ENCODE results near the gene LACTBL1. TPM values are rescaled to one million over a fixed set of nuclear protein-coding genes. Genes with fewer than 3 reads are reported as not detected.

The LACTBL1 gene
- total RNA-seq, 1 experiment from 2014 or later = not detected

DNA sequence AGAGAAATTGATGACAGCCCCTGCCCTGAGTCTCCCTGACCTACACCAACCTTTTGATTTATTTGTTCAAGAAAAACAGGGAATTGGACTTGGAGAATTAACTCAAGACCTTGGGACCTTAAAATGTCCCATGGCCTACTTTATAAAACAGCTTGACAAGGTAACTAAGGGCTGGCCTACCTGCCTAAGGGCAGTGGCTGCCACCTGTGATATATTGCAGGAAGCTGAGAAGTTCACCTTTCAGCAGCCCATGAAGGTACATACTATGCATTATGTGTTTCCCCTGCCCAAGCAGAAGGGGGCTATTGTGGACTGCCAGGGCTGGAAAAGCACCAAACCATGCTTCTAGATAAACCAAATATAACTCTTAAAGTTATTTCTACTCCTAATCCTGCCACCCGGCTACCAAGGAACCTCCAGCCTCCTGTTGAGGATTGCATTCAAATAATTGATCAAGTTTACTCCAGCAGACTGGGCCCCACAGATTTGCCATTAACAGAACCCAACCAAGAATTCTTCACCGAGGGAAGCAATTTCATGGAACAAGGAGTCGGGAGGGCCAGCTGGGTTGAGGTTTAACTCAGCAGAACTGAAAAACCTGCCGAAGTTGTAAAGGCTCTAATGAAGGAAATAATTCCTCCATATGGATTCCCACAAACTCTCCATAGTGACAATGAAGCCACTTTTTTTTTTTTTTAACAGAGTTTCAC, 28.2 kb downstream of the LACTBL1 start:
- no peak for DNase-seq (ENCODE audit: low spot score)

DNA sequence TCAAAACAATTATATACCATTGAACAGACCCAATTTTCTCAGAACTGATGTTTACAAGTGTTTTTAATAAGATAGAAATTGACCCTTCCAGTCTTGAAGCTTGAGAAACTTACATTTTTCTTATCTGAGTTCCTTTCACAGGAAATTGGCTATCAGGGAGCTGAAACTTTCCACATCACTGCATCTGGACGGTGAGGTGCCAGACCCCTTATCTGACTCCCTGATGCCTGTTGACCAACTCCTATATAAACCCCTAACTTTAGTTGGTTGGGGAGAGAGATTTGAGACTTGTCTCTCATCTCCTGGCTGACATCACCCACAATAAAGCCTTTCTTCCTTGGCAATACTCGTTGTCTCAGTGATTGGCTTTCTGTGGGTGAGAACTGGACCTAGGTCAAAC, 31.4 kb downstream of the LACTBL1 start:
- no peak for DNase-seq (ENCODE audit: low spot score)

DNA sequence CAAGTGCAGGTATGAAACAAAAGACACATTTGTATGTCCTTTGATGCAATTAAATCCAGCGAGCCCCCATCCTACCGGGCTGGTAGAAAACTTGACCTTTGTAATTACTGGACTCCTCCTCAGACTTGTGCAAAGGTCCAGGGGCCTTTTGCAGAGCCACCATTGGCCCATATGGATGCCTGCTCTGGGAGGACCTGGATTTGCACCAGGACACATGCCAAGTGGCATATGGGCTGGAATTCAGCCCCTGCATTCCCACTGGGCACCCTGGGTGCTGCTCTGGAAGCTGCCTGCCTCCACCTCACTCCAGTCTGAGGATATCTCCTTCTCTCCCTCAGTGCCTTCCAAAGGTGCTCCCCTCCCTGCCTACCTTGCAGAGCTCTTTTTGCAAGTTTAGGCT, 36.0 kb downstream of the LACTBL1 start:
- DNase-seq (ENCODE audit: low spot score) = no peak

GRCh38 chr1:22935433-22935832, 37.2 kb downstream of the LACTBL1 start:
- DNase-seq (ENCODE audit: low spot score) = no peak

DNA sequence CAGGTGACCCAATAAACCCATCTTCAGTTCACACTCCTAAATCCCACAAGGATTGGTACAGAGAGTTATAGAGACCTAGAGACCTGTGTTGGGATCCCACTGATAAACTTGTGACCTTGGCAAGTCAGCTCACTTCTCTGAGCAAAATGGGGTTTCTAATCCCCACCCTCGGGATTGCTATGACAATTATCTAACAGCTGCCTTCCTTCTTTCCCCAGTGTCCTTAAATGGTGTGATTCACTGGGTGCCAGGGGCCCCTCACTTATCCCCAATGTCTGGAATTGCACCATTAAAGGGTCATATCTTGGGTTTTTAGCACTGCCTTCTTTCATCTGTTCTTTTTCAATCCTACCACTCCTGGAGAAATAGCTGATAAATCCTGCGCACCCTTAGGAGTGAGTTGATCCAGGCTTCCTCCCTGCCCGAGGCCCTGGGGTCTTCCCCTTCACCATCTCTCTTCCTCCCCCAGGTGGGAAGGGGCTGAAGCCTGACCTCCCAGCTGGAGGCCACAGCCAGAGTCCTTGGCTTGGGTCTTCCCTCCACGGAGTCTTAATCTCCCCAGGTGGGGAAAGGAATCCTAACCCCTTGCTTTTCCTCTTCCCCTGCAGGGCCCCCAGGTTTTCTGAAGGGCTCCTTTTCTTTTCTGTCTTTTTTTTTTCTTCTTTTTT, 39.7 kb downstream of the LACTBL1 start:
- DNase-seq (ENCODE audit: low spot score) = no peak

GRCh38 chr1:22930240-22930912, 42.3 kb downstream of the LACTBL1 start:
- peak; percentile 24 for DNase-seq (ENCODE audit: low spot score)

GRCh38 chr1:22925111-22925510, 47.6 kb downstream of the LACTBL1 start:
- no peak for DNase-seq (ENCODE audit: low spot score)

DNA sequence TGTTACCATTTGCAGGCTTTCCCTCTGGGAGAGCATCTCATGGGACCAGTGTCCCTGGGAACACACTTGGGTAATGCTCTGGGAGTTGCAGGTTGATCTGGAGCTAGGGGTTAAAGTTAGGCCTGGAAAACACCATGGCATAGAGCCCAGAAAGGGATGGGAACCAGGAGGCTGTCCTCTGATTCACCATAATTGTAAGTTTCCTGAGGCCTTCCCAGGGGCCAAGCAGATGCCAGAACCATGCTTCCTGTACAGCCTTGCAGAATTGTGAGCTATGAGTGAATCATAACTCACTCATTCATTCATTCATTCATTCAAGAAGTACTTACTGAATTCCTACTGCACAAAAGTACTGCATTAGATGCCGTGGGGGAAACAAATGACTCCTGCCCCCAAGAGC, 50.0 kb downstream of the LACTBL1 start:
- DNase-seq (ENCODE audit: low spot score) = no peak

- DNase-seq (ENCODE audit: low spot score) = no peak
Observed at GRCh38 chr1:22921452-22922126, 51.1 kb downstream of the LACTBL1 start.

- no peak for DNase-seq (ENCODE audit: low spot score)
Observed at GRCh38 chr1:22920734-22921451, 51.8 kb downstream of the LACTBL1 start.

DNA sequence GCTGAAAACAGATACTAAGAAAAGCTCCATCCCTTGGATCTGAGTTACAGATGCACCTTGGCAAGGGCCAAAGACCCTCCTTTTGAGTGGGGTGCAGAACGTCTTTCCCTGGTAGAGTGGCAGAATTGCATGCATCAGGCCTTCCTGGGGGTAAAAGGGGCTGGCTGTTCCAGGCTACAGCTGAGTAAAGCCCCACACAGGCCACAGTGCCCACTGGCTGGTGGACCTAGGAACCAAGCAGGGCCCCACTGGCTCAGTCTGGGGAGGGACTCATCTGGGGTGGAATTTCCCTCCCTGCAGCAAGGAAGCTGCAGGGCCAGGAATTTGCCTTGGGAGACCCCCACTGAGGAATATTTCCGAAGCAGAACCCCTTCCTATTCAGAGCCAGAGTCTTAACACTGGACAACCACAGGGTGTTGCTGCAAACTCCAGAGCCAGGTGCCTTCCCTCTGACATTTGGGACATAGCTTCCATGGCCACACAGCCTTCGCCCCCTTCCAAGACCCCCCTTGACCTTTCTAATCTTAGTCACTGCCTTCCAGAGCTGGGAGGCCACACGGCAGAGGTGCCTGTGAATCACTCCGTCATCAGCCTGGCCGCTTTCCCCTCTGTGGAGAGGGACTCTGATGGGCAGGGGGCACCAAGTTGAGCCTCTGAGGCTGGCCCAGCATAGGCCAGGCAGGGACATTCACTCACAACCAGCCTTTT, 52.5 kb downstream of the LACTBL1 start:
- DNase-seq (ENCODE audit: low spot score) = no peak

DNA sequence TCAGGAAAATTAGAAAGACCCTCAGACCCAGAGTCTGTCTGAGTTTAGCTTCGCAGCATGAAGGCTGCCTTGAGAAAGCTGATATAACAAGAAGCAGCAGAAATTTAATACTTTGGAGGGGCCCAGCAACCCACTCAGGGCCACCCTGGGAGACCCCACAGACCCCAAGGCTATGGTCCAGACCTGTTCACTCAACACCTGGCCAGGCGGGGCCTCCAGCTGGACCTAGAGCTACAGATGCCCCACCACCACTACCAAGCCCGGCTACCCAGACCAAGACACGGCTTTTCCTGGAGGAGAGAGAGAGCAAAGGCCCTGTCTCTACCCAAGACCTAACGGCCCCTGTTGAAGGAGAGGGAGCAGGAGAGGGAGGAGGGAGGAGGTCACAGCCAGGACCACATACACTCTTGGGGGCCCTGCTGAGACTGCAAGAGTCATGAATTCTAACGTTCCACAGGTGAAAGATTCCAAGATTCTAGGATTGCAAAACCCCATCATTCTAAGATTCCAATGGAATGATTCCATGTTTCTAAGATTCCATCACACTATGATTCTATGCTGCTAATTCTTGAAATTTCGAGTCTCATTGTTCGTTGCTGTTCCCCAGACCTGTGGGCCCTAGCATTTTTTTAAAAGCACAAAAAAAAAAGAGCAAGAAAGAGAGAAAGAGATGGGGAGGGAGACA, 53.2 kb downstream of the LACTBL1 start:
- no peak for DNase-seq (ENCODE audit: low spot score)

- no peak for DNase-seq (ENCODE audit: low spot score)
Observed at GRCh38 chr1:22918644-22919043, 54.0 kb downstream of the LACTBL1 start.

DNA sequence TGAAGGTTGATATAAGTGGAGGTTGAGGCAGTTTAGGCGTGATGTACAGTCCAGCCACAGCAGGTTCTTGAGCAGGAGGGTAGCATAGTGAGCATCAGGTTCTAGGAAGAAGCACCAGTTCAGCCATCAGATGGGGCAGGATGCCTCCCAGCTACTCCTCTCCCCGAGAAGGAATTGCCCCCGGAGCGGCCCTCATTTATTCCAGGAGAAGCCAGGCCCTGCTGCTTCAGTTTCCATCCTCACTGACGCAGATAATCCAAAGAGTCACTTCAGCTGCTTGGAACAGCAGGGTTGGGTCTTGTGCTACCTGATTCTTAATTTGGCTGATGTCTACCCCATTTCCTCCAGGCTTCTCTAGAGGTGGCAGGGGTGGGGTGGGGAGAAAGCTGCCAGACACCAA, 54.7 kb downstream of the LACTBL1 start:
- no peak for DNase-seq (ENCODE audit: low spot score)

DNA sequence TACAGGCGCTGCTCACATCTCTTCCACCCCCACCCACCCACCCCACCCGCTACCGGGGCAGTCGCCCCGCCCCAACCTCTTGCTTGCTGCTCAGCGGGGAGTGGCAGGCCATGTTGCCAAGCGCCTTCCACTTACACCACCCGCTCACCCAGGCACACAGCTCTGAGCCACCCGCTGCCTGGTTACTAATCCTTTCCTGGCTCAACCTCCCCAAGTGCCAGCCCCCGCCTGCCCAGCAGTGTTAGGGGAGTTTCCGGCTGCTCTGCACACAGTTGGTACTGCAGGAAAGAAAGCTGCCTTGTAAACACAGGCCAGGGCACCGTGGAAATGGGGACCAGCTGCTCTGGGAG, 56.2 kb downstream of the LACTBL1 start:
- DNase-seq (ENCODE audit: low spot score) = no peak

DNA sequence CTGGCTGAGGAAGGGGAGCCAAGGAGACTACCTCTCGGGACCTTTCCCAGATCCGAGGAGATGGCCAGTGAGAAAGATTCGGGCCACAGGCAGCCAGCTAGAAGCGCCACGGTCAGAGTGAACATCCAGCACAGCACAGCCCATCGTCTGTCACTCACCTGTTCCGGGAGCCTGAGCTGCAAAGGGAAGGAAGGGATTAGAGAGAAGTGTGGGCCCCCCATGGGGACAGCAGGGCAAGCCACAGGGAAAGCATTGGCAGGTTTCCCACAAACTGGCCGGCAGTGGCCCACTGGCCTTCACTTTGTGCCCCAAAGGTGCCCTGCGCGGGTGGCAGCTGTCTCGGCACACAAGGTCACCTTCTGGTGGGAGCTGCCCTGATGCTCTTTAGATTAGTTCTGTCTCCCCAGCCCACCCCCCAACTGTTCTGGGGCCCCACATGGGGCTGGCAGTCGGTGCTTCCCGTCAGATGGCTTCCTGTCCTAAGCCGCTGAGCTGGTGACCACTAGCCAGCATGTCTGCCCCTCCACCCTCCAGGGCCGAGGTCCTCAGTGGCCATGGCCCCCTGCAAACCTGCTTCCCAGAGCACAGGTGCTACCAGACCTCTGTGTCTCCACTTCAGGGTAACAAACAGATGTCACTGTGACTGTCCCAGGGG, 56.7 kb downstream of the LACTBL1 start:
- DNase-seq (ENCODE audit: low spot score) = no peak

DNA sequence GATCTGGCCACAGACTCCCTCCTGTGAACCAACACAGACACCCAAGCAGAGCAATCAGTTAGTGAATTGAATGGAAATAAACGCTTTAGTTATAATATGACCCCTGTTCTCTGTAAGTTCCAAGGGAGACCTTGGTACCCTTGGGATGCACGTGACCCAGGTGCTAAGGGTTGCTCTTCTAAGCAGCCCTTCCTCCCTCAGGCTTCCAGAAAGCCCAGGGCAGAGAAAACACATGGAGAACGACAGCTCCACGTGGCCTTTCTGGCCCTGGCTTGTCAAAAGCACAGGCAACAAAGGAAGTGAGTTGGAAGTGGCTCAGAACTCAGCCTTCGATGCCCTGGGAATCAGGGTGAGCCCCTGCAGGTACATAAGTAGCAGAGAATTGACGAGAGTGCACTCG, 57.4 kb downstream of the LACTBL1 start:
- no peak for DNase-seq (ENCODE audit: low spot score)

- DNase-seq (ENCODE audit: low spot score) = no peak
Observed at GRCh38 chr1:22914633-22915217, 57.9 kb downstream of the LACTBL1 start.

DNA sequence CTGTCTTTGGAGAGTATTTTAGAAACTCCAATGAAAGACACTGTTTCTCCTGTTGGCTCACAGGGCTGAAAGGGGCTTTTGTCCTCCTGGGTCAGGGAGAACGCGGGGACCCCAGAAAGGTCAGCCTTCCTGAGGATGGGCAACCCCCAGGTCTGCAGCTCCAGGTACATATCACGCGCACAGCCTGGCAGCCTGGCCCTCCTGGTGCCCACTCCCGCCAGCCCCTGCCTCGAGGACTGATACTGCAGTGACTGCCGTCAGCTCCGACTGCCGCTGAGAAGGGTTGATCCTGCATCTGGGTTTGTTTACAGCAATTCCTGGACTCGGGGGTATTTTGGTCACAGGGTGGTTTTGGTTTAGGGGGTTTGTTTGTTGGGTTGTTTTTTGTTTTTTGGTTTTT, 58.5 kb downstream of the LACTBL1 start:
- no peak for DNase-seq (ENCODE audit: low spot score)
